Measurements from ENCODE around the gene NOD1.
"Not testable (repeated sequence)": the region's sequence is repeated elsewhere in the genome, so short reads cannot be mapped to it uniquely, and the experiment has no call there.

NOD1 gene

DNA sequence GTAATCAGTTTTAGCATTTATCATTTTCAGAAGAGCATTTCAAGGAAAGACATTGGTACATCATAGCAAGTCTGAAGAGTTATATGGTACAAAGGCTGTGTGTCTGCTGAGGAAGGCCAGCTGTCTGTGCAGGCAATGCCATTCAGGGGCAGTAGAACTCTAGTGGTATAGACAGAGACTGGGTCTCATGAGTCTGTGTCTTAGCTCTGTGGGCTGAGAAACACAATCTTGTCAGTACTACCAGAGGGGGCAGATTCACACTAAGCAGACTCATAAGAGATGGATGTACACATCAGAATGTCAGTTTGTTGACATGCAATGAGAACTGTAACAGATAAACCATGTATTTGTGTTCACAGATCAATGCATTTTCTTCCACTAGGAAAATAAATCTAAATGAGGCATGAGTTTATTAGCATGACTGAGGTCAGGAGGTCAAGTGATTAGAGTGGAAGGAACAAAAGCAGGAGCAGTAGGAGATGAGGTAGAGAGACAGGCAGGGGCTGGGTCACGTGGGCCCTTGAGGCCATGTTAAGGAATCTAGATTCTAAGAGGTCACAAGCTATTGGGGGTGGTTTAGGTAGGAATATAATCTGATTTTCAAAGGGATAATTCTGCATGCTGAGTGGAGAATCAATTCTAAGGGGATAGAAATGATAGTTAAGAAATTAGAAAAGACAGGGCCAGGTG is 33.5 kb upstream of the NOD1 start:
- H3K9me3 ChIP-seq (ENCODE audit: low read length) = no peaks in the 10 kb centered on the region
- no peaks in the 10 kb centered on the region for H3K27me3 ChIP-seq (ENCODE audit: insufficient read depth, low read length)
- no peak overlapping the region for H2AFZ ChIP-seq (ENCODE audit: low read depth, low read length)
- no peak overlapping the region for H3K4me3 ChIP-seq (ENCODE audit: low read length)
- no peaks in the 10 kb centered on the region for H3K36me3 ChIP-seq (ENCODE audit: insufficient read depth, low read length)
- peaks cover 2% of the 10 kb centered on the region for H3K4me1 ChIP-seq (ENCODE audit: insufficient read depth, low read length)

DNA sequence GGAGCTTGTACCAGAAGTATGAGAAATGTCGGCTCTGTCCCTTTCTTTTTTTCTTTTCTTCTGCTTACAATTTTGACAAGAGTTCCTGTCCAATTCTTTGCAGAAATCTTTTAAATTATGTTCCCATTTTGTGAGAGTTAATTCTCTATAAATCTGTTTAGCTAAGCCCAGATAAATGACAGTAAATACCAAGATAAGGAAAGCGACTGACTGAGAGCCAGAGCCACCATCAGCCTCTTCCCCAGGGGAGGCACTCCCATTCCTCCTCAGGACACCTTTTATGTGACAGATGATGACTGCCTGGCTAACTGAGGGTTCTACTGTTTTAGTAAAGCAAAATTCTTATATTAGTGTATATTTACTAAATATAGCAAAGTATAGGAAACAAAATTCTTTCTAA is 32.9 kb upstream of the NOD1 start:
- no peaks in the 10 kb centered on the region for H3K9me3 ChIP-seq (ENCODE audit: low read length)
- no peaks in the 10 kb centered on the region for H3K36me3 ChIP-seq (ENCODE audit: insufficient read depth, low read length)
- no peak overlapping the region for H2AFZ ChIP-seq (ENCODE audit: low read depth, low read length)
- H3K4me3 ChIP-seq (ENCODE audit: low read length) = no peak overlapping the region
- peaks cover 2% of the 10 kb centered on the region for H3K4me1 ChIP-seq (ENCODE audit: insufficient read depth, low read length)
- H3K27me3 ChIP-seq (ENCODE audit: insufficient read depth, low read length) = no peaks in the 10 kb centered on the region

DNA sequence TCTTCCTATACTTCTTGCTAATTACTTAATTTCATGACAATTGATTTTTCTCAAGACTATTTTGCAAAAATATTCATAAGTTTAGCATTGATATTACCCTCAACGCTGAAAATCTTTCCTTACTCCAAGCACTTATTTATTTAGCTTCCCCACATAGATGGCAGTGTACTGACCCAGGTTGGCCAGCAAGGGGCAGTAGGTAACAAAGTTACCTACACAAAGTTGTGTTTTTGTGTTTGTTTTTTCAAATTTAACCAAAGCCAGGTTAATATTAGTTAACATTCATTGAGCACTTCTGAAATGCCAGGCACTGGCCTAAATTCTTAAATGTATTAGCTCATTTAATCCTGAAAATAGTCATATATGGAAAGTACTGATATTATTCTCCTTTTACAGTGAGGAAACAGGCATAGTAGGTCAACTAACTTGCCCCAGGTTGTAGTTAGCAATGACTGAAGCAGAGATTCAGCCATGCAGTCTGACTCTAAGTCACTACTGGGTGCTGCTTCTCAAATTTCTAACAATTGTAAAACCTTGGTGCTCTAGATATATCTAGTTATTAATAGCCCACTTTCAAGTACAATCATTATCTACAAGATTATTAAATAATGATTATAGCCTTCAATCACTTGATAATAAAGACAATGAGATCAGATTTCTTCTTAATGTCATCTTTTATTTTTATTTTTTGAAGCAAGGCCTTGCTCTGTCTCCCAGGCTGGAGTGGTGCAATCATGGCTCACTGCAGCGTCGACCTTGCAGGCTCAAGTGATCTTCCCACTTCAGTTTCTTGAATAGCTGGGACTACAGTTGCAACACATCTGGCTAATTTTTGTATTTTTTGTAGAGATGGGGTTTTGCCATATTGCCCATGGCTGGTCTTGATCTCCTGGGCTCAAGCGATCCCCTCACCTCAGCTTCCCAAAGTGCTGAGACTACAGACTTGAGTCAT is 31.8 kb upstream of the NOD1 start:
- Histone ChIP-seq H2AFZ (ENCODE audit: low read depth, low read length) (no peak overlapping the region), H3K36me3 (ENCODE audit: insufficient read depth, low read length) (no peaks in the 10 kb centered on the region), H3K9me3 (ENCODE audit: low read length) (no peaks in the 10 kb centered on the region), H3K4me3 (ENCODE audit: low read length) (no peak overlapping the region), H3K27me3 (ENCODE audit: insufficient read depth, low read length) (no peaks in the 10 kb centered on the region), H3K4me1 (ENCODE audit: insufficient read depth, low read length) (peaks cover 2% of the 10 kb centered on the region)

DNA sequence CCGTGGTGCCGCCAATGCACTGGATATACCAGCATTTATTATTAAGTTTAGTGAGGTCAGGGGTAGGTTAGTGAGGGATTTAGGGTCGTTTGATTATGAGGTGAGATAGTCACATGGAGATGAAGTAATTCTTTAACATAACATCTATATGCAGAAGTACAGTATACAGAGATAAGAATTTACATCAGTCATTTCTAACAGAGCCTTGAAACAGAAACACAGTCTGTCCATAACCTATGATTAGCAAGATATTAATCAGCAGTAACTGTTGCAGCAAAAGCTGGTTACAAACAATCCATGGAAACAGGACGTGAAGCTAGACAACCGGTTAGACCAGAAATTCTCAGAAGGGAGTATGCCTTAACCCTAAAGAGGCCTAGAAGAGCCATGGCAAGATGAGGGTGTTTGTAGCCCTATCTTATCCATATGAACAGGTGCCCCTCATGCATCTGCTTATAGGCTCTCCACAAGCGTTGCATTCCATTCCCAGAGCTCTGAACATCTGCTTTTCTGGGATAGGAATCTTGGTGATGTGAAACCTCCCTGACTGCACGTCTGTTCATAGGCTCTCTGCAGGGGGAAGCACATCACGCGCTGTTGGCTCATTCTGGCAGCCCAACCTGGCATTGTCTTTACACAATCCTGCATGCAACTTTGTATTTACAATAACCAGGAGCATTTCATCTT is 30.7 kb upstream of the NOD1 start:
- not testable (repeated sequence) for H3K4me3 ChIP-seq (ENCODE audit: low read length); H3K27me3 ChIP-seq (ENCODE audit: insufficient read depth, low read length); H3K4me1 ChIP-seq (ENCODE audit: insufficient read depth, low read length); H3K36me3 ChIP-seq (ENCODE audit: insufficient read depth, low read length); H3K9me3 ChIP-seq (ENCODE audit: low read length); H2AFZ ChIP-seq (ENCODE audit: low read depth, low read length)

DNA sequence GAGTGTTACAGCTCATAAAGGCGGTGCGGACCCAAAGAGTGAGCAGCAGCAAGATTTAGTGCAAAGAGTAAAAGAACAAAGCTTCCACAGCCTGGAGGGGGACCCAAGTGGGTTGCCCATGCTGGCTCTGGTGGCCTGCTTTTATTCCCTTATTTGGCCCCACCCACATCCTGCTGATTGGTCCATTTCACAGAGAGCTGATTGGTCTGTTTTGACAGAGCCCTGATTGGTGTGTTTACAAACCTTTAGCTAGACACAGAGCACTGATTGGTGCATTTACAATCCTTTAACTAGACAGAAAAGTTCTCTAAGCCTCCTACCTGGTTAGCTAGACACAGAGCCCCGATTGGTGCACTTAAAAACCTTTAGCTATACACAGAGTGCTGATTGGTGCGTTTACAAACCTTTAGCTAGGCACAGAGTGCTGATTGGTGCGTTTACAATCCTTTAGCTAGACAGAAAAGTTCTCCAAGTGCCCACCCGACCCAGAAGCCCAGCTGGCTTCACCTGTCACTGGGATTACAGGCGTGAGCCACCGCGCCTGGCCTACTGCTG is 28.8 kb upstream of the NOD1 start:
- not testable (repeated sequence) for H3K4me3 ChIP-seq (ENCODE audit: low read length); H3K27me3 ChIP-seq (ENCODE audit: insufficient read depth, low read length); H2AFZ ChIP-seq (ENCODE audit: low read depth, low read length); H3K36me3 ChIP-seq (ENCODE audit: insufficient read depth, low read length); H3K9me3 ChIP-seq (ENCODE audit: low read length)
- H3K4me1 ChIP-seq (ENCODE audit: insufficient read depth, low read length) = peaks cover 13% of the 10 kb centered on the region

DNA sequence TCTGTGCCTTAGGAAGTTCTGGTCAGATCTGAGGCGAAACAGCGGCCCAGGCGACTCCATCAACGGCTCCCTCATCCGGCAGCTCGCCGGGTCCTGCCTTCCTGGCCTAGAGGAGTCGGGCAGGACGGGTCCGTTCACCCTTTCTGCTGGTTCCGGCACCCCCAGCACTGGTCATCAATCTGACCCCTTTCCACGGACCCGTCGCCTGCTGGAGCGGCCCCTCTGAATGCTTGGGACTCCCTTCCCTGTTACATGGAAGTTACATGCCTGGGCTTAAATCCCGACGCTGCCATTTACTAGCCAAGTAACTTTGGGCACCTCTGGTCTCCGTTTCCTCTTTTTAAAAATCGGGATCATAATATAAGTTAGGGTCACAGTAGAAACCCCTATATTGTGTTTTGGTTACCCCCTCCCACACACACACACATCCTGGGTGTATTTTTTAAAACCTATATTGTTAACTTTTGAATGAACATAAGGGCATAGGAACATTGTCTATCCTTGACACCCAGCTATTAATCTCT is 26.7 kb upstream of the NOD1 start:
- no peaks in the 10 kb centered on the region for H3K36me3 ChIP-seq (ENCODE audit: insufficient read depth, low read length)
- peak overlapping the region; percentile 77 for H3K4me3 ChIP-seq (ENCODE audit: low read length)
- no peaks in the 10 kb centered on the region for H3K27me3 ChIP-seq (ENCODE audit: insufficient read depth, low read length)
- peak overlapping the region; percentile 22 for H2AFZ ChIP-seq (ENCODE audit: low read depth, low read length)
- H3K4me1 ChIP-seq (ENCODE audit: insufficient read depth, low read length) = peaks cover 11% of the 10 kb centered on the region
- no peaks in the 10 kb centered on the region for H3K9me3 ChIP-seq (ENCODE audit: low read length)

DNA sequence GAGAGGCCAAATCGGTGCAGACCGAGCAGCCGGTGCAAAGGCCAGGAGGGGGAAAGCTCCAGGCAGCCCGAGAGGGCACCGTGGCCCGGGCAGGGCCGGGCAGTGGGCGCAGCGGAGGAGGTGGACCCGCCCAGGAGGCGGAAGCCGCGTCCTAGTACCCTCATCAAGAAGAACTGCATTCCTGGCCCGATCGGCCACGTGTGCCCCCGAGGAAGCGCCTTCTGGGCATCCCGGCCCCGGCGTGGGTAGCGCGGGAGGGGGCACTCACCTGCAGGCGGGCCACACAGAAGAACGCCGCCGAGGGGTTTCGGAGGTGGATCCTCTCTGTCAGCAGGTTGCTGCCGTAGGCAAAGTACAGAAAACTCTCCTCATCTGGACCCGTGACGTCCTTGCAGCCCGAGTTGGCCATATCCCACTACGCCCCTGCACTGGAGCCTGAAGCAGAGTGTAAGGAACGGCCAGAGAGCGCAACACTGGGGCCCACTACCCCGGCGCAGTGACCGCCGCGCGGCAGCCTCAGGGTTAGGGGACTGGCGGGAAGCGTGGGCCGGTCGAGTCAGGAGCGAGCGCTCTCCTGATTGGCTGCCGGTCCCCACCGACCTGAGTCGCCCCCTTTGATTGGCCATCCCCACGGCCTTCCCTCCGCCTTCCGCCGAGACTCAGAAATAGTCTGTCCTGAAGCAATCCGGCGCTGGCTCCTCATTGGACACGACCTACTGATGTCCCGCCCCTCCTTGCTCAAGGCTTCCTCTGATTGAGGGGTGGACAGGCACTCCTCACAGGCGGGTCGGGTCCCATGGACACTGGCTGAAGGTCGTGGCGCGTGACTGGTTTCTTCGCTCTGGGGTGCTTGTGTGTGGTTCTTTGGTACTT is 26.0 kb upstream of the NOD1 start, which contains the start of gene GGCT:
Gene GGCT (minus strand): TSS at position 529 of the 873 bp plus-strand sequence. CDS start 120 bp downstream, at position 409.
- no peaks in the 10 kb centered on the region for H3K27me3 ChIP-seq (ENCODE audit: insufficient read depth, low read length)
- peak within 1 kb of the TSS; percentile 90 for H2AFZ ChIP-seq (ENCODE audit: low read depth, low read length)
- H3K4me1 ChIP-seq (ENCODE audit: insufficient read depth, low read length) = peaks cover 11% of the 10 kb centered on the region
- no peaks in the 10 kb centered on the region for H3K36me3 ChIP-seq (ENCODE audit: insufficient read depth, low read length)
- H3K9me3 ChIP-seq (ENCODE audit: low read length) = no peaks in the 10 kb centered on the region
- peak within 1 kb of the TSS; percentile 77 for H3K4me3 ChIP-seq (ENCODE audit: low read length)

DNA sequence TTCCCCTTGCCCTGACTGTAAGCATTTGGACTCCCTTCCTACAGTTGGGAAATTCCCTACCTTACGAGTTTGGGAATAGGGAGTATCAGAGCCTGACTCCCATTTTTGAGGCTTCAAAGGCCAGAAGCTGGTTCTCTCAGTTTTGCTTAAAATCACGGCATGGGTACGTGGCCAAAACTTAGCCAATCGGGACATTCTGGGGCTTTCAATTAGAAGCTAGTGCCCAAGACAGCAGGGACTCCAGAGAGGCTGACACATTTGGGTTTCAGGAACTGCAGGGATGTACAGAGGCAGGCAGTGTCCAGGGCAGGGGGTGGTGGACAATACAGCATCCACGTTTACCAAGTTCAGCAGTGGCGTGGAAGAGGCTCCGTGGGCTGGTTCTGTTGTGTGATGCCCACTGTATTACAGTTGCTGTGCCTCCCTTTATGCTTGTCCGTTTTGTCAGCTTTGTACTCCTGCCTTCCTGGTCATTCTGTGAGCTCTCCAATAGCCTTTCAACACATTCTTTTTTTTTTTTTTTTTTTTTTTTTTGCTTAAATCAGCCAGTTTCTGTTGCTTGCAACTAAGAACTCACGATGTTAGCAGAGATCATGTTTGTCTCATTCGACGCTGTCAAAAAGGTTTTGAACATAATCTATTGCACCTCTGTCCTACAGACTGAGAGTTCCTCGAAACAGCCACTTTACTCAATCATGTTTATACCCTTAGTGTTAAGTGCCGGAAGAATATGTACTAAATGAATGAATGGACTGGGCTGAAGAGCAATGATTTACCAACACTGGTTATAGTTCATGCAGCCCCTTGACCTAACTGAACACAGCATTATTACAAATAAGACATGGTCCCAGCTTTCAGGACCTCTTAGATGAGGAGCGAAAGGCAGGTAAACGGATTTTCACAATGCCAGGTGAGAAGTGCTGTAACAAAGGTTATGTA is 25.0 kb upstream of the NOD1 start:
- peaks cover 7% of the 10 kb centered on the region for H3K36me3 ChIP-seq (ENCODE audit: insufficient read depth, low read length)
- H3K9me3 ChIP-seq (ENCODE audit: low read length) = no peaks in the 10 kb centered on the region
- H3K4me1 ChIP-seq (ENCODE audit: insufficient read depth, low read length) = peaks cover 11% of the 10 kb centered on the region
- no peaks in the 10 kb centered on the region for H3K27me3 ChIP-seq (ENCODE audit: insufficient read depth, low read length)
- peak overlapping the region; percentile 90 for H2AFZ ChIP-seq (ENCODE audit: low read depth, low read length)
- peak overlapping the region; percentile 77 for H3K4me3 ChIP-seq (ENCODE audit: low read length)

DNA sequence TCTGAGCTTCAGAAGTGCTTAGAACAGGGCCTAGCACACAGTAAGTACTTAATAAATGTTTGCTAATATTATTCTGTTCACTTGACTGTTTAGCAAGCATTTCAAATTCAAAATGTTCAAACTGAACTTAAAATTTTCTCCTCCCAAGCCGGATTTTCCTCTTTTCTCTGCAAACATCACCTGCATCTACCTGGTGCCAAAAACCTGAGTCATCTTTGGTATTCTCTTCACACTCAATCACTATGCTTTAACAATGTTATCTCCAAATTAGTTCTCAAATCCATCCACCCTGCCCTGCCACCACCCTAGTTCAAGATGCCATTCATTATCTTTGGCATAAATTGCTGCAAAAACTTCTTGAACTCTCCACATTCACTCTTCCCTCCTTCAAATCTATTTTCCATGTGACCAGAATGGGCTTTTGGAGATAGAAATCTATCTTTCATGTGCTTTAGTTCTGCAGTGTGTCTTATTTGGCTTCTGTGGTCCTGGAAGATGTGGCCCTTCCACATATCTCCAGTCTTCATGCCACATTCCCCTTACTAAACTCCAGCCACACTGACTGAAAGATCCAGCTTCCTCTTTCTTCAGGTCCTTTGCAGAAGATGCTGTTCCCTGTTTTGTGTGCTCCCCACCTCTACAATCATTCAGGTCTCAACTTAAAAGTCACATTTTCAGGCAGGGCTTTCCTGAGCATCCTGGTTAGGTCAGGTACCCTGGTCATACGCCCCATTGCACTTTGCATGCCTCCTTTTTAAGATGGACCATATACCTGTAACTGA is 24.1 kb upstream of the NOD1 start:
- Histone ChIP-seq H3K36me3 (ENCODE audit: insufficient read depth, low read length) (peaks cover 8% of the 10 kb centered on the region), H3K4me3 (ENCODE audit: low read length) (no peak overlapping the region), H3K4me1 (ENCODE audit: insufficient read depth, low read length) (peaks cover 11% of the 10 kb centered on the region), H3K27me3 (ENCODE audit: insufficient read depth, low read length) (no peaks in the 10 kb centered on the region), H3K9me3 (ENCODE audit: low read length) (peaks cover under 1% of the 10 kb centered on the region), H2AFZ (ENCODE audit: low read depth, low read length) (no peak overlapping the region)

DNA sequence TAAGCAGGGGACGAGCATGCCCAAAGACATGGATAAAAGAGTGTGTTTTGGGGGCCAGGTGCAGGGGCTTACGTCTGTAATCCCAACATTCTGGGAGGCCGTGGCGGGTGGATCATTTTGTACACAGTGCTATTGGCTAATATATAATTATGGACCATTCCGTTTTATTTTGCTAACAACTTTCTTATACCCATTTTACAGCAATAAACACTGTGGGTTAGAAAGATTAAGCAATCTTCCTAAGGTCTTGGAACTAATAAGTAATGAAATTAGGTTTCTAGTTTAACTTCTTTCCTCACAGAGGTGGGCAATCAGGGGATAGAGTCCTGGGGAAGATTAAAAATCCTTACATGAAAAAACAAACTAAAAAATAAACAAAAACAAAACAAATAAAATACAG is 22.7 kb upstream of the NOD1 start:
- Histone ChIP-seq H3K36me3 (ENCODE audit: insufficient read depth, low read length) (peaks cover 21% of the 10 kb centered on the region), H3K9me3 (ENCODE audit: low read length) (peaks cover 3% of the 10 kb centered on the region), H2AFZ (ENCODE audit: low read depth, low read length) (no peak overlapping the region)

DNA sequence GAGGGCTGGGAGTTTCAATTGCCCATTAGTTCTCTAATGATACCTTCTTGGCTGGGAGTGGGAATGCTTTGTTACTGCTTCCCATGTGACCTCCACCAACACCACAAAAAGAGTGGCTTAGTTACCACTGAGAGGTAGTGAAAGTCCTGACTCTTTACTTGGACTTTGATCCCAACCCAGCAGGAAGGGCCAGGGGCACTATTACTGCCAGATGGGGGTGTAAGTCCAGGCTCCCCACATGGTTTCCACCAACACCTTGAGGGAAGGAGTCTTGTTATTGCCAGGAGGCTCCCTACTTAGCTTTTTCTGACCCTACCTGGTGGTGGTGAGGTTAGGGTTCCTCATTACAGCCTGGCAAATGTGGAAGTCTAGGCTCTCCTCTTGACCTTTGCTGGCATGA is 14.6 kb upstream of the NOD1 start:
- Histone ChIP-seq H3K27me3 (ENCODE audit: insufficient read depth, low read length) (no peaks in the 10 kb centered on the region), H3K36me3 (ENCODE audit: insufficient read depth, low read length) (peaks cover 15% of the 10 kb centered on the region), H3K4me1 (ENCODE audit: insufficient read depth, low read length) (no peaks in the 10 kb centered on the region), H3K9me3 (ENCODE audit: low read length) (peaks cover 6% of the 10 kb centered on the region), H2AFZ (ENCODE audit: low read depth, low read length) (no peak overlapping the region), H3K4me3 (ENCODE audit: low read length) (no peak overlapping the region)

More for the DNA sequence above, 22.7 kb upstream of the NOD1 start:
- H3K27me3 ChIP-seq (ENCODE audit: insufficient read depth, low read length) = no peaks in the 10 kb centered on the region
- H3K4me1 ChIP-seq (ENCODE audit: insufficient read depth, low read length) = peaks cover 11% of the 10 kb centered on the region
- H3K4me3 ChIP-seq (ENCODE audit: low read length) = no peak overlapping the region

Data from neuron (in vitro differentiated cells).